Neutrophil (primary cell): ENCODE measurements around the gene SIDT2.

Experiments used
- H3K27ac ChIP-seq: fragments of 200-600 bp; sonication (generic); 2 replicates; pipeline ENCODE4 v1.5.1; 2016; ENCODE audit warnings: mild to moderate bottlenecking, moderate library complexity
- H3K27me3 ChIP-seq: fragments of 200-600 bp; sonication (generic); 2 replicates; pipeline ENCODE4 v1.6.0; 2016; ENCODE audit warnings: mild to moderate bottlenecking
- H3K36me3 ChIP-seq: fragments of 200-600 bp; sonication (generic); 2 replicates; pipeline ENCODE4 v1.5.1; 2017
- H3K4me1 ChIP-seq, 2 experiments: fragments of 200-600 bp in 1 of 2; sonication (generic) in 1 of 2; 1 replicate in 1 of 2; 2 replicates in 1 of 2; pipeline versions ENCODE4 v1.5.1 to v1.6.1; 2013 to 2016; ENCODE audit warnings: low read depth in 1 of 2, low read length in 1 of 2, mild to moderate bottlenecking in 1 of 2, moderate library complexity in 1 of 2; ENCODE audit not compliant: control insufficient read depth in 1 of 2, insufficient read depth in 1 of 2
- H3K4me3 ChIP-seq, 2 experiments: fragments of 200-600 bp in 1 of 2; sonication (generic) in 1 of 2; 1 replicate in 1 of 2; 2 replicates in 1 of 2; pipeline ENCODE4 v1.5.1; 2013 to 2016; ENCODE audit warnings: low read depth in 1 of 2, low read length in 1 of 2, mild to moderate bottlenecking in 1 of 2, moderate library complexity in 1 of 2
- H3K9me3 ChIP-seq: fragments of 200-600 bp; sonication (generic); 2 replicates; pipeline ENCODE4 v1.5.1; 2016
- CTCF ChIP-seq: fragments of 200-600 bp; sonication (generic); IDR thresholded peaks from 2 replicates; pipeline ENCODE4 v1.5.1; 2016; ENCODE audit warnings: antibody characterized with exemption

Gene SIDT2

DNA sequence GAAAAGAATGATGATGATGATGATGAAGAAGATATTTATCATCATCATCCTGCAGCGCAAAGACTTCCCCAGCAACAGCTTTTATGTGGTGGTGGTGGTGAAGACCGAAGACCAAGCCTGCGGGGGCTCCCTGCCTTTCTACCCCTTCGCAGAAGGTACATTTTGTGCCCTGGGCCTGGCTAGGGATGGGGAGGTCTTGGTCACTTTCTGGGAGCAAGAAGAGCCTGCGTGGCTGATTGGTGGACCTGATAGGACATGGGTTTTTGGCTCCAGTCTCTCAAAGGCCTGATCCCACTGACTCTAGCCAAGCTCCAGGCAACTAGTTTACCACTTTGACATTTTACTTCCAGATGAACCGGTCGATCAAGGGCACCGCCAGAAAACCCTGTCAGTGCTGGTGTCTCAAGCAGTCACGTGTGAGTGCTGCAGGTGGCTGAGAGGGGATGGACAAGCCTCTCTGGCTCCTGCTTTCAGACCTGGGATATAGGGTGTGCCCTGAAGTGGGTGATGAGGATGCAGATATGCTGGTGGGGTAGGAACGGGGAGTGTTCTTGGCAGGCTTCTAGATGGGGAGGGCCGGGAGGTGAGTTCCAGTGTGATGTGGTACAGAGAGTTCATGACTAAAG, 5.3 kb downstream of the SIDT2 start:
- Histone ChIP-seq H3K27me3 (peaks cover 10% of the 10 kb centered on the region), H3K4me3 (no peak overlapping the region), H3K27ac (no peak overlapping the region), H3K36me3 (peaks cover 8% of the 10 kb centered on the region), H3K9me3 (no peaks in the 10 kb centered on the region), H3K4me1 (peaks cover 10 to 11% of the 10 kb centered on the region in 2 experiments)
- TF ChIP-seq CTCF = no peak

DNA sequence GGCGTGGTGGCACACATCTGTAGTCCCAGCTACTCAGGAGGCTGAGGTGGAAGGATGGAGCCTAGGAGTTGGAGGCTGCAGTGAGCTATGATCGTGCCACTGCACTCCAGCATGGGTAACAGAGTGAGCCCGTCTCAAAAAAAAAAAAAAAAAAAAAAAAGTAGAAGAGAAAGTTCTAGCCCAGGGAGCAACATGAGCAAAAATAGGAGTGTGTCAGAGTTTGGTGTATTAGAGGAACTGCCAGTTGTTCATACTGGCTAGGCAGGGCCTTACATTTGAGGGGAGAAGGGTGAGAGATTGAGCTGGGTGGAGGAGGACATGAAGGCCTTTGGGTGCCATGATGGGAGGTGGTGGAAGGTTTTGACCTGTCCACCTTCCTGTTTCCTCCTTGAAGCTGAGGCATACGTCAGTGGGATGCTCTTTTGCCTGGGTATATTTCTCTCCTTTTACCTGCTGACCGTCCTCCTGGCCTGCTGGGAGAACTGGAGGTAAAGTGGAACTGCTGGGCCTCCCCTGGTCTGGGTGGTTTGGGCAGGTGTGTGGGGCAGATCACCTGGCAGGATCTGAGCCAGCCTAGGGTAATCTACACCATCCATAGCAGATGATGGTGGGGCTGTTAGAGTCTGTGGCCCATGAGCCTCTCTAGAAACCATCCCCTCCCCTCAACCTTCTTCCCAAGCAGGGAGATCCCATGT, 7.3 kb downstream of the SIDT2 start:
- Histone ChIP-seq H3K4me3 (no peak overlapping the region), H3K27ac (no peak overlapping the region), H3K9me3 (no peaks in the 10 kb centered on the region), H3K27me3 (no peaks in the 10 kb centered on the region), H3K36me3 (peaks cover 29% of the 10 kb centered on the region), H3K4me1 (no peaks in the 10 kb centered on the region)
- no peak for TF ChIP-seq CTCF

DNA sequence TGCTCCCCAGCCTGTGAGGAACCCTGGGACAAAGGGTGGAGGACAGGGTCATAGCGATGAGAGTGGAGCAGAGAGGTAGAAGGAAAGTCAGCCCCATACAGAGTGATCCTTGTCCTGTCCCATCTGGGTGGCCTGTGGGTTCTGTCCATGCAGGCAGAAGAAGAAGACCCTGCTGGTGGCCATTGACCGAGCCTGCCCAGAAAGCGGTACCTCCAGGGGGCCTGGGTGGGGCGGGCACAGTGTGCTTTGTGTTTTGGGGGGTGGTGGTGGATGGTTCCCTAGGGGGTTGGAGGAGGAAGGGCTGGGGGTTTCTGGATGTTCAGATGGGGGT, 7.9 kb downstream of the SIDT2 start:
- H3K4me1 ChIP-seq = no peaks in the 10 kb centered on the region
- no peaks in the 10 kb centered on the region for H3K9me3 ChIP-seq
- TF ChIP-seq CTCF = no peak
- H3K27ac ChIP-seq = no peak overlapping the region
- peaks cover 29% of the 10 kb centered on the region for H3K36me3 ChIP-seq
- no peaks in the 10 kb centered on the region for H3K27me3 ChIP-seq
- H3K4me3 ChIP-seq = no peak overlapping the region

DNA sequence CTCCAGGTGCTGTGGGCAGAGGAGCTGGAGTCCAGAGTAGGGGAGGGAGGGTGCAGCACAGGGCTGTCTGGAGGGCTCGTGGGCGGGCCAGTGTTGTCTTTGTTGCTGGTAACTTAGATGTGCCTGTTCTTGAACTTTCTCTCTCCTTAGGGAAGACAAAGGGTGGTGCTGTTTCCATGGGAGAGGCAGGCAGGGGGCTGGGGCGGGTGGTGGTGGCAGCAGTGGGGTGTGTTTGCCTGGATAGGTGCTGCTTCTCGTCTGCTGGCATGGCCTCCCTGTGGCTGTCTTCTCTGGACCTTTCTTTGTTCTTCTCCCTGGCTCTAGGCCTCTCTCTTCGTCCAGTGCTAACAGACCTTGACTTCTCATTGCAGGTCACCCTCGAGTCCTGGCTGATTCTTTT, 8.5 kb downstream of the SIDT2 start:
- no peak overlapping the region for H3K4me3 ChIP-seq
- no peaks in the 10 kb centered on the region for H3K4me1 ChIP-seq
- H3K27me3 ChIP-seq = no peaks in the 10 kb centered on the region
- no peak for TF ChIP-seq CTCF
- H3K27ac ChIP-seq = no peak overlapping the region
- peaks cover 32% of the 10 kb centered on the region for H3K36me3 ChIP-seq
- H3K9me3 ChIP-seq = no peaks in the 10 kb centered on the region

- H3K4me3 ChIP-seq = no peak overlapping the region
- H3K9me3 ChIP-seq = no peaks in the 10 kb centered on the region
- no peak for TF ChIP-seq CTCF
- H3K27ac ChIP-seq = no peak overlapping the region
- peaks cover 34% of the 10 kb centered on the region for H3K36me3 ChIP-seq
- H3K27me3 ChIP-seq = no peaks in the 10 kb centered on the region
- no peaks in the 10 kb centered on the region for H3K4me1 ChIP-seq
Observed at GRCh38 chr11:117187428-117187798, 8.9 kb downstream of the SIDT2 start.
